GM23338 (cell line): ENCODE measurements around the gene MAST2.

Experiments
- CTCF ChIP-seq, 2 experiments: fragments of 200-600 bp in 1 of 2; sonication (generic) in 1 of 2; conservative IDR thresholded peaks; 2 replicates each; pipeline versions ENCODE4 v1.5.1 to v1.6.1; 2016 to 2017; ENCODE audit warnings: antibody characterized with exemption in 2 of 2, low read depth in 2 of 2, mild to moderate bottlenecking in 2 of 2, moderate library complexity in 1 of 2
- EZH2phosphoT487 ChIP-seq: fragments of 200-600 bp; sonication (generic); IDR thresholded peaks from one replicate; pipeline ENCODE4 v1.8.1; 2018; ENCODE audit warnings: antibody characterized with exemption; ENCODE audit not compliant: unreplicated experiment

DNA sequence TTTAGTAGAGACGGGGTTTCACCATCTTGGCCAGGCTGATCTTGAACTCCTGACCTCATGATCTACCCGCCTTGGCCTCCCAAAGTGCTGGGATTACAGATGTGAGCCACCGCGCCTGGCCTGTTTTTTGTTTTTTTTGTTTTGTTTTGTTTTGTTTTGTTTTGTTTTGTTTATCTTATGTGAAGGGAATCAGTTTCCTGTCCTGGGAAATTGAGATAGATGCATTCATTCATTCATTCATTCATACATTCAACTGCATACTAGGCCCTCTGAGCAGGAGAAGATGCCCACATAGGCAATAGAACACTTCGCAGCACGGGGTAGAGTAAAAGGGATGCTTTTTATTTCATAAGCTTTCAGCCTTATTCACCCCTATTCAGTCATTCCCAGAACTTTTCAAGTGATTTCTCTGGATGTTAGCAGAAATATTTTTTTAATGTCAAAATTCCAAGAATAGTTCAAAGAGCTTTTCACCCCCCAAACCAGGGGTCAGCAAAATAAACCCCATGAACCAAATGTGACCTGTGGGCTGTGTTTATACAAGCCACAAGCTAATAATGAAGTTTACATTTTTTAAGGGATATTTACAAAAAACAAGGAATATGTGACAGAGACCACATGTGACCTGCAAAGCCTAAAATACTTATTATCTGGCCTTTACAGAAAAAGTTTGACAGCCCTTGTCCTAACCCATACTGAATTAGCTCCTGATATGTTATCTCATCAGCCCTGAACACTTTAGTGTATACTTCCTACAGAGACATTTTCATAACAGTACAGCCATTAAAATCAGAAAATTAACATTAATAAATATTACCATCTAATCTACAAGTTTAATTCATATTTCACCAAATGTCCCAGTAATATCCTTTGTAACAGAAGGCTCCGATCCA lies 127.1 kb downstream of the MAST2 start:
- TF ChIP-seq CTCF (conservative IDR thresholded peaks at IDR 0.05; ENCODE audit: low read depth in 2 of 2) (no peak), EZH2phosphoT487 (no peak)
